ENCODE data around the gene NEDD4.
"Not testable (repeated sequence)": the region's sequence is repeated elsewhere in the genome, so short reads cannot be mapped to it uniquely, and the experiment has no call there.

Gene NEDD4

DNA sequence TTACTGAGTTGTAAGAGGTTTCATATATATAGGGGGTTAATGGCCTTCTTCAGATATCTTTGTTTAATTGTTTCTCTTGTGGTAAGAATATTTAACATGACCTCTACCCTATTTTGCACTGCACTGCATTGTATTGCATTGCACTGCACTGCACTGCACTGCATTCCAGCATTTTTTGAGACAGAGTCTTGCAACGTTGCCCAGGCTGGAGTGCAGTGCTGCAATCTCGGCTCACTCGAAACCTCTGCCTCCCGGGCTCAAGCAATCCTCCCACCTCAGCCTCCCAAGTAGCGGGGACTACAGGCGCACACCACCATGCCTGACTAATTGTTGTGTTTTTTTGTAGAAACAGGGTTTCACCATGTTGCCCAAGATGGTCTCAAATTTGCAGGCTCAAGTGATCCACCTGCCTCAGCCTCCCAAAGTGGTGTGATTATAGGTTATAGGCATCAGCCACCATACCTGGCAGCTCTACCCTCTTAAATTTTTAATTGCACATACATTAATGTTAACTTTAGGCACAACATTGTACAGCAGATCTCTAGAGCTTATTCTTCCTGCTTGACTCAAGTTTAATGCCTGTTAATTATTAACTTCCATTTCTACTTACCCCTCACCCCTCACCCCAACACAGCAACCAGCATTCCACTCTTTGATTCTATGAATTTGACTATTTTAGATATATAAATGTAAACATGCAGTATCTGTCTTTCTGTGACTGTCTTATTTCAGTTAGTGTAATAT lies 38.4 kb downstream of the NEDD4 start:
- Histone ChIP-seq H3K27ac (ENCODE audit: extremely low read depth, low read depth, low read length) (no peak overlapping the region), H3K4me1 (ENCODE audit: control insufficient read depth, insufficient read depth, low read length) (no peaks in the 10 kb centered on the region), H3K36me3 (ENCODE audit: control insufficient read depth in 2 of 2, insufficient read depth in 1 of 2, low read length in 2 of 2) (no peaks in the 10 kb centered on the region), H3K9me3 (ENCODE audit: control insufficient read depth, insufficient read depth, low read depth, low read length) (no peaks in the 10 kb centered on the region), H3K4me3 (ENCODE audit: low read depth, low read length) (no peak overlapping the region)
- TF ChIP-seq ZNF624 (tag by site-specific recombination; IDR thresholded peaks at IDR 0.05) = no peak
- TF ChIP-seq, protein P1, sequence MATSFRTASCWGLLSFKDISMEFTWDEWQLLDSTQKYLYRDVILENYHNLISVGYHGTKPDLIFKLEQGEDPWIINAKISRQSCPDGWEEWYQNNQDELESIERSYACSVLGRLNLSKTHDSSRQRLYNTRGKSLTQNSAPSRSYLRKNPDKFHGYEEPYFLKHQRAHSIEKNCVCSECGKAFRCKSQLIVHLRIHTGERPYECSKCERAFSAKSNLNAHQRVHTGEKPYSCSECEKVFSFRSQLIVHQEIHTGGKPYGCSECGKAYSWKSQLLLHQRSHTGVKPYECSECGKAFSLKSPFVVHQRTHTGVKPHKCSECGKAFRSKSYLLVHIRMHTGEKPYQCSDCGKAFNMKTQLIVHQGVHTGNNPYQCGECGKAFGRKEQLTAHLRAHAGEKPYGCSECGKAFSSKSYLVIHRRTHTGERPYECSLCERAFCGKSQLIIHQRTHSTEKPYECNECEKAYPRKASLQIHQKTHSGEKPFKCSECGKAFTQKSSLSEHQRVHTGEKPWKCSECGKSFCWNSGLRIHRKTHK (tag by site-specific recombination; IDR thresholded peaks at IDR 0.05) = no peak
- TF ChIP-seq, protein P2, sequence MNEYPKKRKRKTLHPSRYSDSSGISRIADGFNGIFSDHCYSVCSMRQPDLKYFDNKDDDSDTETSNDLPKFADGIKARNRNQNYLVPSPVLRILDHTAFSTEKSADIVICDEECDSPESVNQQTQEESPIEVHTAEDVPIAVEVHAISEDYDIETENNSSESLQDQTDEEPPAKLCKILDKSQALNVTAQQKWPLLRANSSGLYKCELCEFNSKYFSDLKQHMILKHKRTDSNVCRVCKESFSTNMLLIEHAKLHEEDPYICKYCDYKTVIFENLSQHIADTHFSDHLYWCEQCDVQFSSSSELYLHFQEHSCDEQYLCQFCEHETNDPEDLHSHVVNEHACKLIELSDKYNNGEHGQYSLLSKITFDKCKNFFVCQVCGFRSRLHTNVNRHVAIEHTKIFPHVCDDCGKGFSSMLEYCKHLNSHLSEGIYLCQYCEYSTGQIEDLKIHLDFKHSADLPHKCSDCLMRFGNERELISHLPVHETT (tag by site-specific recombination; IDR thresholded peaks at IDR 0.05) = no peak
- no peak for TF ChIP-seq ZNF214 (tag by site-specific recombination; IDR thresholded peaks at IDR 0.05; ENCODE audit: borderline replicate concordance)
- TF ChIP-seq KLF10 (tag by site-specific recombination; IDR thresholded peaks at IDR 0.05) = no peak
- TF ChIP-seq, protein P3, sequence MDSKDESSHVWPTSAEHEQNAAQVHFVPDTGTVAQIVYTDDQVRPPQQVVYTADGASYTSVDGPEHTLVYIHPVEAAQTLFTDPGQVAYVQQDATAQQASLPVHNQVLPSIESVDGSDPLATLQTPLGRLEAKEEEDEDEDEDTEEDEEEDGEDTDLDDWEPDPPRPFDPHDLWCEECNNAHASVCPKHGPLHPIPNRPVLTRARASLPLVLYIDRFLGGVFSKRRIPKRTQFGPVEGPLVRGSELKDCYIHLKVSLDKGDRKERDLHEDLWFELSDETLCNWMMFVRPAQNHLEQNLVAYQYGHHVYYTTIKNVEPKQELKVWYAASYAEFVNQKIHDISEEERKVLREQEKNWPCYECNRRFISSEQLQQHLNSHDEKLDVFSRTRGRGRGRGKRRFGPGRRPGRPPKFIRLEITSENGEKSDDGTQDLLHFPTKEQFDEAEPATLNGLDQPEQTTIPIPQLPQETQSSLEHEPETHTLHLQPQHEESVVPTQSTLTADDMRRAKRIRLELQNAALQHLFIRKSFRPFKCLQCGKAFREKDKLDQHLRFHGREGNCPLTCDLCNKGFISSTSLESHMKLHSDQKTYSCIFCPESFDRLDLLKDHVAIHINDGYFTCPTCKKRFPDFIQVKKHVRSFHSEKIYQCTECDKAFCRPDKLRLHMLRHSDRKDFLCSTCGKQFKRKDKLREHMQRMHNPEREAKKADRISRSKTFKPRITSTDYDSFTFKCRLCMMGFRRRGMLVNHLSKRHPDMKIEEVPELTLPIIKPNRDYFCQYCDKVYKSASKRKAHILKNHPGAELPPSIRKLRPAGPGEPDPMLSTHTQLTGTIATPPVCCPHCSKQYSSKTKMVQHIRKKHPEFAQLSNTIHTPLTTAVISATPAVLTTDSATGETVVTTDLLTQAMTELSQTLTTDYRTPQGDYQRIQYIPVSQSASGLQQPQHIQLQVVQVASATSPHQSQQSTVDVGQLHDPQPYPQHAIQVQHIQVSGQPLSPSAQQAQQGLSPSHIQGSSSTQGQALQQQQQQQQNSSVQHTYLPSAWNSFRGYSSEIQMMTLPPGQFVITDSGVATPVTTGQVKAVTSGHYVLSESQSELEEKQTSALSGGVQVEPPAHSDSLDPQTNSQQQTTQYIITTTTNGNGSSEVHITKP (tag by site-specific recombination; IDR thresholded peaks at IDR 0.05) = no peak
- TF ChIP-seq, protein P4, sequence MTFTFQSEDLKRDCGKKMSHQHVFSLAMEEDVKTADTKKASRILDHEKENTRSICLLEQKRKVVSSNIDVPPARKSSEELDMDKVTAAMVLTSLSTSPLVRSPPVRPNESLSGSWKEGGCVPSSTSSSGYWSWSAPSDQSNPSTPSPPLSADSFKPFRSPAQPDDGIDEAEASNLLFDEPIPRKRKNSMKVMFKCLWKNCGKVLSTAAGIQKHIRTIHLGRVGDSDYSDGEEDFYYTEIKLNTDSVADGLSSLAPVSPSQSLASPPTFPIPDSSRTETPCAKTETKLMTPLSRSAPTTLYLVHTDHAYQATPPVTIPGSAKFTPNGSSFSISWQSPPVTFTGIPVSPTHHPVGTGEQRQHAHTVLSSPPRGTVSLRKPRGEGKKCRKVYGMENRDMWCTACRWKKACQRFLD (tag by site-specific recombination; IDR thresholded peaks at IDR 0.05) = no peak
- no peak for TF ChIP-seq ZBTB1 (tag by site-specific recombination; IDR thresholded peaks at IDR 0.05)
- TF ChIP-seq ZNF548 (tag by site-specific recombination; IDR thresholded peaks at IDR 0.05) = no peak
- TF ChIP-seq GLIS1 (tag by site-specific recombination; IDR thresholded peaks at IDR 0.05) = no peak
- no peak for TF ChIP-seq ZNF76 (tag by site-specific recombination; IDR thresholded peaks at IDR 0.05; ENCODE audit: borderline replicate concordance, low read depth)
- no peak for TF ChIP-seq ZNF48 (tag by site-specific recombination; IDR thresholded peaks at IDR 0.05)
- no peak for TF ChIP-seq ZFP3 (tag by site-specific recombination; IDR thresholded peaks at IDR 0.05; ENCODE audit: low read depth)
- TF ChIP-seq KLF9 (tag by site-specific recombination; IDR thresholded peaks at IDR 0.05; ENCODE audit: low read depth) = no peak
- no peak for TF ChIP-seq SETDB1 (IDR thresholded peaks at IDR 0.05; ENCODE audit: insufficient read length, low read length)
- no peak for TF ChIP-seq ZSCAN16 (tag by site-specific recombination; IDR thresholded peaks at IDR 0.05)
- ChIA-PET CTCF (no interaction called here), POLR2A (no interaction called here)

DNA sequence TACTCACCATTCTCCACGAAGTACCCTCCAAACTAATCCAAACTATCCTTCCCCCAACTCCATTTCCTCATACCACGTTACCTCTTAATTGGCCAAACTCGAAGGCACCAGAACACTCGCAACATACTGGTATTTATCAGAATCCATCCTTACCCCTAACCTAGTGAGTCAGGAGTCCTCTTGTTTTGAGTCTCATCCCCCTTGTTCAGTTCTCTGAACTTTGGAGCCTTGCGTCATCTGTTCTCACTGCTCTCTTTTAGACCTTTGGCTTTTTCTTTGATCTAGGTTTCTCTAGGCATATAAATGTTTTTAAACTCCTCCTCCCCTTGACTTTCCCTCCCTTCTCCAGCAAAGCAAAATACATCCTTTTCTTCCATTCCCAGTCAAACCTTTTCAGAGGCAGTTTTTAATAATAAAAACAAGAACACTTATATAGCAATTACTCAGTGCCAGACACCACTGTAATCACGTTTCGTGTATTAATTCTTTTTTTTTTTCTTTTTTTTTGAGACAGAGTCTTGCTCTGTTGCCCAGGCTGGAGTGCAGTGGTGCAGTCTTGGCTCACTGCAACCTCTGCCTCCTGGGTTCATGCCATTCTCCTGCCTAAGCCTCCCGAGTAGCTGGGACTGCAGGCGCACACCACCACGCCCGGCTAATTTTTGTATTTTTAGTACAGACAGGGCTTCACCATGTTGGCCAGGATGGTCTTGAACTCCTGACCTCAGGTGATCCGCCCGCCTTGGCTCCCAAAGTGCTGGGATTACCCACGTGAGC lies 40.7 kb downstream of the NEDD4 start:
- CTCF ChIA-PET = not testable (repeated sequence)

DNA sequence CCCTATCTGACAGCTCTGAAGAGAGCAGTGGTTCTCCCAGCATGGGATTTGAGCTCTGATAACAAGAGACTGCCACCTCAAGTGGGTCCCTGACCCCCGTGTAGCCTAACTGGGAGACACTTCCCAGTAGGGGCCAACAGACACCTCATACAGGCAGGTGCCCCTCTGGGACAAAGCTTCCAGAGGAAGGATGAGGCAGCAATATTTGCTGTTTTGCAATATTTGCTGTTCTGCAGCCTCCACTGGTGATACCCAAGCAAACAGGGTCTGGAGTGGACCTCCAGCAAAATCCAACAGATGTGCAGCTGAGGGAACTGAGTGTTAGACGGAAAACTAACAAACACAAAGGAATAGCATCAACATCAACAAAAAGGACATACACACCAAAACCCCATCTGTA lies 48.8 kb downstream of the NEDD4 start:
- CTCF ChIA-PET; H3K4me1 ChIP-seq (ENCODE audit: control insufficient read depth, insufficient read depth, low read length); H3K36me3 ChIP-seq (ENCODE audit: control insufficient read depth in 2 of 2, insufficient read depth in 1 of 2, low read length in 2 of 2); H3K9me3 ChIP-seq (ENCODE audit: control insufficient read depth, insufficient read depth, low read depth, low read length); H3K4me3 ChIP-seq (ENCODE audit: low read depth, low read length); H3K27ac ChIP-seq (ENCODE audit: extremely low read depth, low read depth, low read length); POLR2A ChIA-PET: not testable (repeated sequence)

More for the DNA sequence above, 40.7 kb downstream of the NEDD4 start:
- H3K27ac ChIP-seq (ENCODE audit: extremely low read depth, low read depth, low read length); H3K4me3 ChIP-seq (ENCODE audit: low read depth, low read length); H3K36me3 ChIP-seq (ENCODE audit: control insufficient read depth in 2 of 2, insufficient read depth in 1 of 2, low read length in 2 of 2); H3K4me1 ChIP-seq (ENCODE audit: control insufficient read depth, insufficient read depth, low read length); H3K9me3 ChIP-seq (ENCODE audit: control insufficient read depth, insufficient read depth, low read depth, low read length); POLR2A ChIA-PET: not testable (repeated sequence)
